WTC11 (cell line): ENCODE results near the gene LRRC9. TPM values are rescaled to one million over a fixed set of nuclear protein-coding genes. Genes with fewer than 3 reads are reported as not detected.
"Not testable (repeated sequence)": the region's sequence is repeated elsewhere in the genome, so short reads cannot be mapped to it uniquely, and the experiment has no call there.

Experiments
- ATAC-seq: fragments of 200-7000 bp; cut with Tn5 transposase; 2 replicates; pipeline ENCODE4 v1.10.0; 2021; ENCODE audit warnings: mild to moderate bottlenecking, moderate library complexity
- CTCF ChIA-PET: fragments of 300-600 bp; sonication (Branson Sonifier 250); formaldehyde crosslinking; loops from one replicate; lab custom pipeline; 2021; ENCODE audit warnings: antibody characterized with exemption; lab: Charles Lee
- POLR2A ChIA-PET: fragments of 350-600 bp; sonication (Branson Sonifier 250); formaldehyde crosslinking; loops from one replicate; lab custom pipeline; 2021; ENCODE audit warnings: antibody characterized with exemption; lab: Charles Lee
- DNase-seq: peaks from one replicate; pipeline ENCODE4 v3.0.0; 2021; ENCODE audit warnings: low spot score
- H3K27ac Mint-ChIP-seq: 2 replicates; pipeline ENCODE4 v1.8.0; 2021; ENCODE audit warnings: mixed read lengths
- H3K27me3 Mint-ChIP-seq: 2 replicates; pipeline ENCODE4 v1.8.0; 2021; ENCODE audit warnings: low read depth, mild to moderate bottlenecking, moderate library complexity, mixed read lengths
- H3K36me3 Mint-ChIP-seq: 2 replicates; pipeline ENCODE4 v1.8.0; 2021; ENCODE audit warnings: mixed read lengths
- H3K4me1 Mint-ChIP-seq: 2 replicates; pipeline ENCODE4 v1.8.0; 2022; ENCODE audit warnings: mixed read lengths
- H3K4me3 Mint-ChIP-seq: 2 replicates; pipeline ENCODE4 v1.8.0; 2021; ENCODE audit warnings: mild to moderate bottlenecking, moderate library complexity, mixed read lengths
- H3K9me3 Mint-ChIP-seq: 2 replicates; pipeline ENCODE4 v1.8.0; 2021; ENCODE audit warnings: mixed read lengths
- CBFB ChIP-seq: sonication (generic); formaldehyde crosslinking; IDR thresholded peaks from 2 replicates; pipeline ENCODE4 v1.8.1; 2022; ENCODE audit warnings: mild to moderate bottlenecking, low read depth, missing genetic modification reagents
- CREB1 ChIP-seq: sonication (generic); formaldehyde crosslinking; IDR thresholded peaks from 2 replicates; pipeline ENCODE4 v1.8.0; 2023; ENCODE audit warnings: mild to moderate bottlenecking, missing genetic modification reagents
- ELF4 ChIP-seq: sonication (generic); formaldehyde crosslinking; IDR thresholded peaks from 2 replicates; pipeline ENCODE4 v1.8.1; 2022; ENCODE audit warnings: low read depth, mild to moderate bottlenecking, moderate library complexity, missing genetic modification reagents
- FOXJ3 ChIP-seq: sonication (generic); formaldehyde crosslinking; IDR thresholded peaks from 2 replicates; pipeline ENCODE4 v1.9.0; 2021; ENCODE audit warnings: missing genetic modification reagents, mild to moderate bottlenecking, borderline replicate concordance
- GABPB1 ChIP-seq: sonication (generic); formaldehyde crosslinking; IDR thresholded peaks from 2 replicates; pipeline ENCODE4 v1.8.1; 2023; ENCODE audit warnings: mild to moderate bottlenecking, missing genetic modification reagents
- GRHL2 ChIP-seq: fragments of 250-450 bp; sonication (Bioruptor Pico); IDR thresholded peaks from 2 replicates; pipeline ENCODE4 v1.8.0; 2022; ENCODE audit warnings: mild to moderate bottlenecking, moderate library complexity; ENCODE audit not compliant: insufficient replicate concordance, severe bottlenecking
- NFE2L1 ChIP-seq: sonication (generic); formaldehyde crosslinking; IDR thresholded peaks from 2 replicates; pipeline ENCODE4 v1.8.1; 2023; ENCODE audit warnings: missing genetic modification reagents
- SP1 ChIP-seq: sonication (generic); formaldehyde crosslinking; conservative IDR thresholded peaks from 2 replicates; pipeline ENCODE4 v1.8.1; 2022; ENCODE audit warnings: missing genetic modification reagents
- ZBTB21 ChIP-seq: sonication (generic); formaldehyde crosslinking; IDR thresholded peaks from 2 replicates; pipeline ENCODE4 v1.8.1; 2023; ENCODE audit warnings: mild to moderate bottlenecking, missing genetic modification reagents, borderline replicate concordance
- ZNF138 ChIP-seq: sonication (generic); formaldehyde crosslinking; conservative IDR thresholded peaks from 2 replicates; pipeline ENCODE4 v1.8.1; 2022; ENCODE audit warnings: mild to moderate bottlenecking, moderate library complexity, missing genetic modification reagents
- ZNF263 ChIP-seq: sonication (generic); formaldehyde crosslinking; IDR thresholded peaks from 2 replicates; pipeline ENCODE4 v1.8.1; 2022; ENCODE audit warnings: low read depth, mild to moderate bottlenecking, moderate library complexity, missing genetic modification reagents
- ZNF416 ChIP-seq: fragments of 250-450 bp; sonication (Bioruptor Pico); IDR thresholded peaks from 2 replicates; pipeline ENCODE4 v1.9.0; 2021; ENCODE audit warnings: mild to moderate bottlenecking, inconsistent platforms
- ZNF423 ChIP-seq: fragments of 250-450 bp; sonication (Bioruptor Pico); IDR thresholded peaks from 2 replicates; pipeline ENCODE4 v2.1.2; 2022; ENCODE audit warnings: mild to moderate bottlenecking, moderate library complexity
- total RNA-seq: library from RNA; stranded (reverse); gene quantifications from 3 replicates; pipeline ENCODE4 v1.2.3, GENCODE V29; 2021
- TF ChIP-seq, protein P1 (sequence below): sonication (generic); formaldehyde crosslinking; IDR thresholded peaks from 2 replicates; pipeline ENCODE4 v1.8.1; 2022; ENCODE audit warnings: low read depth, mild to moderate bottlenecking, moderate library complexity, missing genetic modification reagents, borderline replicate concordance
- TF ChIP-seq, protein P2 (sequence below): fragments of 250-450 bp; sonication (Bioruptor Pico); IDR thresholded peaks from 2 replicates; pipeline ENCODE4 v1.9.0; 2021; ENCODE audit warnings: mild to moderate bottlenecking
- TF ChIP-seq, protein P3 (sequence below): sonication (generic); formaldehyde crosslinking; IDR thresholded peaks from 2 replicates; pipeline ENCODE4 v1.8.1; 2022; ENCODE audit warnings: low read depth, missing genetic modification reagents, borderline replicate concordance
- TF ChIP-seq, protein P4 (sequence below): sonication (generic); formaldehyde crosslinking; IDR thresholded peaks from 2 replicates; pipeline ENCODE4 v1.8.0; 2022; ENCODE audit warnings: mild to moderate bottlenecking, missing genetic modification reagents

LRRC9 gene
- total RNA-seq, 1 experiment from 2014 or later, result 0.79 TPM

DNA sequence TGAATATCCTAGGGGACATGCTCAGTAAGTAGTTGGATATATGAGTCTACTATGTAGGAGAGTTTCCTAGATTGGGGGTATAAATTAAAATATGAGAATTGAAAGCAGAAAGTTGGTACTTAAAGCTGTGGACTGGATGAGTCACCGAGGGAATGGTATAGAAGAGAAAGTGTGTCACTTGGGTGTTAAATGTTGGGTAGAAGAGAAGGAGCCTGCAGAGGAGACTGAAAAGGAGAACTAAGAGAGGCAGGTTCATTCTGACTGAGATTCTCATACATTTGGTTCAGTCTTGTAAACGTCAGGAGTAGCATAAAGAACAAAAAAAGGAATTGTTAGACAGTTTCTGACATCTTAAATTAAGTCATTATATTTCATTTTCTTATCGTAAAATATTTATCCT is 19.9 kb downstream of the LRRC9 start:
- Mint-ChIP-seq H3K4me3 (no peak overlapping the region), H3K9me3 (0 out of 2 replicates have a peak, but pooled peaks cover 6% of the 10 kb centered on the region), H3K4me1 (0 out of 2 replicates have a peak, but pooled peaks cover 3% of the 10 kb centered on the region), H3K27ac (no peak overlapping the region), H3K36me3 (no peaks in the 10 kb centered on the region), H3K27me3 (no peaks in the 10 kb centered on the region)
- ChIA-PET CTCF (no interaction called here), POLR2A (no interaction called here)
- no peak for DNase-seq
- ATAC-seq, result no peak
- TF ChIP-seq GABPB1 (CRISPR knock-in tag) (no peak), GRHL2 (CRISPR knock-in tag) (no peak), ZNF423 (CRISPR knock-in tag) (no peak), NFE2L1 (CRISPR knock-in tag) (no peak), ZNF138 (CRISPR knock-in tag) (no peak), ZNF416 (CRISPR knock-in tag) (no peak)
- TF ChIP-seq, protein P1, sequence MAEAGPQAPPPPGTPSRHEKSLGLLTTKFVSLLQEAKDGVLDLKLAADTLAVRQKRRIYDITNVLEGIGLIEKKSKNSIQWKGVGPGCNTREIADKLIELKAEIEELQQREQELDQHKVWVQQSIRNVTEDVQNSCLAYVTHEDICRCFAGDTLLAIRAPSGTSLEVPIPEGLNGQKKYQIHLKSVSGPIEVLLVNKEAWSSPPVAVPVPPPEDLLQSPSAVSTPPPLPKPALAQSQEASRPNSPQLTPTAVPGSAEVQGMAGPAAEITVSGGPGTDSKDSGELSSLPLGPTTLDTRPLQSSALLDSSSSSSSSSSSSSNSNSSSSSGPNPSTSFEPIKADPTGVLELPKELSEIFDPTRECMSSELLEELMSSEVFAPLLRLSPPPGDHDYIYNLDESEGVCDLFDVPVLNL (CRISPR knock-in tag), result no peak
- TF ChIP-seq, protein P2, sequence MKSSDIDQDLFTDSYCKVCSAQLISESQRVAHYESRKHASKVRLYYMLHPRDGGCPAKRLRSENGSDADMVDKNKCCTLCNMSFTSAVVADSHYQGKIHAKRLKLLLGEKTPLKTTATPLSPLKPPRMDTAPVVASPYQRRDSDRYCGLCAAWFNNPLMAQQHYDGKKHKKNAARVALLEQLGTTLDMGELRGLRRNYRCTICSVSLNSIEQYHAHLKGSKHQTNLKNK (CRISPR knock-in tag), result no peak
- TF ChIP-seq, protein P3, sequence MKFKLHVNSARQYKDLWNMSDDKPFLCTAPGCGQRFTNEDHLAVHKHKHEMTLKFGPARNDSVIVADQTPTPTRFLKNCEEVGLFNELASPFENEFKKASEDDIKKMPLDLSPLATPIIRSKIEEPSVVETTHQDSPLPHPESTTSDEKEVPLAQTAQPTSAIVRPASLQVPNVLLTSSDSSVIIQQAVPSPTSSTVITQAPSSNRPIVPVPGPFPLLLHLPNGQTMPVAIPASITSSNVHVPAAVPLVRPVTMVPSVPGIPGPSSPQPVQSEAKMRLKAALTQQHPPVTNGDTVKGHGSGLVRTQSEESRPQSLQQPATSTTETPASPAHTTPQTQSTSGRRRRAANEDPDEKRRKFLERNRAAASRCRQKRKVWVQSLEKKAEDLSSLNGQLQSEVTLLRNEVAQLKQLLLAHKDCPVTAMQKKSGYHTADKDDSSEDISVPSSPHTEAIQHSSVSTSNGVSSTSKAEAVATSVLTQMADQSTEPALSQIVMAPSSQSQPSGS, result no peak

DNA sequence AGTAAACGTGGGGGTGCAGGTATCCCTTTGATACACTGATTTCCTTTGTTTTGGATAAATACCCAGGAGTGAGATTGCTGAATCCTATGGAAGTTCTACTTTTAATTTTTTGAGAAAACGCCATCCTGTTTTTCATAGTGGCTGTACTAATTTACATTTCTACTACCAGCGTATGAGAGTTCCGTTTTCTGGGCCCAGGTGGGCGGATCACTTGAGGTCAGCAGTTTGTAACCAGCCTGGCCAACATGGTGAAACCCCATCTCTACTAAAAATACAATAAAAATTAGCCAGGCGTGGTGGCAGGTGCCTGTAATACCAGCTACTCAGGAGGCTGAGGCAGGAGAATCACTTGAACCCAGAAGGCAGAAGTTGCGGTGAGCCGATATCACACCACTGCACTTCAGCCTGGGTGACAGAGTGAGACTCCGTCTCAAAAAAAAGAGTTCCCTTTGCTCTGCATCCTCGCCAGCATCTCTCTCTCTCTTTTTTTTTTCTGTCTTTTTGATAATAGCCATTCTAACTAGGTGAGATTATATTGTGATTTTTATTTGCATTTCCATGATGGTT is 22.4 kb downstream of the LRRC9 start:
- DNase-seq, H3K4me3 Mint-ChIP-seq, H3K9me3 Mint-ChIP-seq, H3K36me3 Mint-ChIP-seq, CTCF ChIA-PET, H3K4me1 Mint-ChIP-seq, ATAC-seq, H3K27me3 Mint-ChIP-seq, H3K27ac Mint-ChIP-seq, POLR2A ChIA-PET: not testable (repeated sequence)

DNA sequence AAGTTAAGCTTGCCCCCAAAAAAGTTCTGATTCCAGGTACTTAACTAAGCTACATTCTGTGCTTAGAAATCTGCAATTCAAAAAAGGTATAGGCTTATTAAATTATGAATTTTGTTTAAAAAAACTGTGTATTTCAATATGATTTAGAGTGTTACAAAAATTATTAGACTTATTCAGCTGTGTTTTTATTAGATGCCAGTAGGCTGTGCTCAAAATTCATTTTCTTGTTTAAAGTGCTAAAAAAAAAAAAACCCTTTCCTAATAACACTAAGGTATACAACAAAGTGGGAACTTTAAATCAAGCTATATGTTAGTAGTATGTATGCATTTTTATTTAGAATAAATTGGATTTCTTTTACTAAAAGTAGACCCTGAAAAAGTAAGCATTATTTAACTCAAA is 25.0 kb downstream of the LRRC9 start:
- H3K4me1 Mint-ChIP-seq, result no peaks in the 10 kb centered on the region
- no peak overlapping the region for H3K27ac Mint-ChIP-seq
- DNase-seq (no peak), ATAC-seq (no peak)
- H3K9me3 Mint-ChIP-seq, result peaks cover 7% of the 10 kb centered on the region; the same call in 1 of the 2 replicates
- CTCF ChIA-PET, result interaction anchor here (0.7 to 1.1 kb wide), 3 partner anchors 25 to 437 kb away, joined by 3 to 4 read pairs (median 4); partner anchors contain the start of gene LRRC9
- H3K36me3 Mint-ChIP-seq, result peaks cover 6% of the 10 kb centered on the region
- H3K27me3 Mint-ChIP-seq, result no peaks in the 10 kb centered on the region
- POLR2A ChIA-PET, result no interaction called here
- TF ChIP-seq FOXJ3 (CRISPR knock-in tag), result no peak
- no peak for TF ChIP-seq ELF4 (CRISPR knock-in tag)
- TF ChIP-seq ZBTB21 (CRISPR knock-in tag), result no peak
- no peak for TF ChIP-seq CBFB
- TF ChIP-seq CREB1 (CRISPR knock-in tag), result no peak
- TF ChIP-seq SP1 (CRISPR knock-in tag), result no peak
- TF ChIP-seq ZNF263 (CRISPR knock-in tag), result no peak
- TF ChIP-seq, protein P4, sequence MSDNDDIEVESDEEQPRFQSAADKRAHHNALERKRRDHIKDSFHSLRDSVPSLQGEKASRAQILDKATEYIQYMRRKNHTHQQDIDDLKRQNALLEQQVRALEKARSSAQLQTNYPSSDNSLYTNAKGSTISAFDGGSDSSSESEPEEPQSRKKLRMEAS (CRISPR knock-in tag), result no peak
- H3K4me3 Mint-ChIP-seq, result no peak overlapping the region

DNA sequence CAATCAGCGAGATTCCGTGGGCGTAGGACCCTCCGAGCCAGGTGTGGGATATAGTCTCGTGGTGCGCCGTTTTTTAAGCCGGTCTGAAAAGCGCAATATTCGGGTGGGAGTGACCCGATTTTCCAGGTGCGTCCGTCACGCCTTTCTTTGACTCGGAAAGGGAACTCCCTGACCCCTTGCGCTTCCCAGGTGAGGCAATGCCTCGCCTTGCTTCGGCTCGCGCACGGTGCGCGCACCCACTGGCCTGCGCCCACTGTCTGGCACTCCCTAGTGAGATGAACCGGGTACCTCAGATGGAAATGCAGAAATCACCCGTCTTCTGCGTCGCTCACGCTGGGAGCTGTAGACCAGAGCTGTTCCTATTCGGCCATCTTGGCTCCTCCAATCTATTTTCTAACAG is 32.2 kb downstream of the LRRC9 start:
- H3K27ac Mint-ChIP-seq, ATAC-seq, DNase-seq, H3K27me3 Mint-ChIP-seq, POLR2A ChIA-PET: not testable (repeated sequence)
- H3K4me3 Mint-ChIP-seq, result peak overlapping the region; percentile 71
- CTCF ChIA-PET, result interaction anchor here (1.7 kb wide), 1 partner anchor 13 kb away, joined by 5 read pairs; no protein-coding TSS in a partner anchor
- peaks cover 34% of the 10 kb centered on the region for H3K36me3 Mint-ChIP-seq
- H3K9me3 Mint-ChIP-seq, result peaks cover 52% of the 10 kb centered on the region
- peaks cover 11% of the 10 kb centered on the region for H3K4me1 Mint-ChIP-seq

DNA sequence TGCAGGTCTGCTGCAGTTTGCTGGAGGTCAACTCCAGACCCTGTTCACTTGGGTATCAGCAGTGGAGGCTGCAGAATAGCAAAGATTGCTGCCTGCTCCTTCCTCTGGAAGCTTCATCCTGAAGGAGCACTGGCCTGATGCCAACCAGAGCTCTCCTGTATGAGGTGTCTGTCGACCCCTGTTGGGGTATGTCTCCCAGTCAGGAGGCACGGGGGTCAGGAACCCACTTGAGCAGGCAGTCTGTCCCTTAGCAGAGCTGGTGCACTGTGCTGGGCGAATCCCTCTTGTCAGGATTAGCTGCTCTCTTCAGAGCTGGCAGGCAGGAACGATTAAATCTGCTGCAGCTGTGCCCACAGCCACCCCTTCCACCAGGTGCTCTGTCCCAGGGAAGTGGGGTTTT is 37.9 kb downstream of the LRRC9 start:
- H3K27ac Mint-ChIP-seq, H3K27me3 Mint-ChIP-seq, DNase-seq, CTCF ChIA-PET, H3K4me3 Mint-ChIP-seq, H3K4me1 Mint-ChIP-seq, POLR2A ChIA-PET, ATAC-seq: not testable (repeated sequence)
- Mint-ChIP-seq H3K36me3 (peaks cover 36% of the 10 kb centered on the region), H3K9me3 (peaks cover 57% of the 10 kb centered on the region)
